H1 (cell line): ENCODE results near the gene ATG16L1. TPM values are rescaled to one million over a fixed set of nuclear protein-coding genes. Genes with fewer than 3 reads are reported as not detected.

Experiments used
- JUN ChIP-seq: IDR thresholded peaks from 2 replicates; pipeline ENCODE4 v1.6.1; 2011; ENCODE audit warnings: low read depth, mild to moderate bottlenecking, improper control_type of control experiment, low read length
- RNF2 ChIP-seq: fragments of 200-900, 300-1000 bp; sonication (generic); IDR thresholded peaks from 2 replicates; pipeline ENCODE4 v1.7.1; 2016; ENCODE audit warnings: borderline replicate concordance, low read depth, mild to moderate bottlenecking, antibody characterized with exemption, low read length; ENCODE audit not compliant: poor library complexity, severe bottlenecking; ENCODE audit errors: missing control alignments
- YY1 ChIP-seq: IDR thresholded peaks from 2 replicates; pipeline ENCODE4 v1.6.1; 2011; ENCODE audit warnings: low read depth, mild to moderate bottlenecking, low read length
- polyA plus RNA-seq, 7 experiments: library from polyadenylated mRNA; depleted of rRNA in 3 of 7; stranded (reverse) in 5 of 7; unstranded in 2 of 7; fragments of >200 nt in 5 of 7; fragments of 200-250 nt in 2 of 7; gene quantifications; 1 replicate in 5 of 7; 2 replicates in 1 of 7; 4 replicates in 1 of 7; pipeline versions ENCODE4 v1.2.1 to v1.2.3, GENCODE V29; 2011 to 2013; ENCODE audit warnings: missing spikeins in 2 of 7, mixed read lengths in 2 of 7
- total RNA-seq: library from RNA; stranded (reverse); fragmentation: NEBNext Ultra II Directional; extraction: Animal tissue kit (Norgen Biotek cat#: 25700); gene quantifications from 2 replicates; pipeline ENCODE4 v1.2.1, GENCODE V29; 2021

The ATG16L1 gene
- total and polyA plus RNA-seq, 2 of the 8 experiments (the other 6 are each of a cell fraction or from before 2014, with no cell fraction given): 18.3 to 31.0 TPM

DNA sequence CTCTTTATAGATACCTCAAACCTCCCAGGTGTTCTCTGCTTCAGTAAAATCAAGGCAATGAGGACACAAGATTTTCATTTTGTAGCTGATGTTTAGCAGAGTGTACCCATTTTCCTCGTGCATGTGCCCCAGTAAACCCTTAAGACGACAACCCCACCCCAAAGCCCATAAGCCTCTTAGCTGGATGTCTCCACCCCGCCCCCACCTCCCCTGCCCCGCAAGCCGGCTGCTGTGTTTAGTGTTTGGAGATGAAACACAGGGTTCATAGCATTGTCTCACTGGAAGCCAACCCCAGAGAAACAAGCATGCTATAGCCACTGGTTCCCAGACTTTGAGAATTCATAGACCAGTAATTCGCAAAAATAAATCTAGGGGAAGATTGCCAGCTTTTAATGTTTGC is 50.3 kb downstream of the ATG16L1 start (continued):
- TF ChIP-seq RNF2 (no peak), YY1 (no peak), JUN (no peak)
